ENCODE measurements around the gene TRIML2.
"Not testable (repeated sequence)": the region's sequence is repeated elsewhere in the genome, so short reads cannot be mapped to it uniquely, and the experiment has no call there.

TRIML2 gene

DNA sequence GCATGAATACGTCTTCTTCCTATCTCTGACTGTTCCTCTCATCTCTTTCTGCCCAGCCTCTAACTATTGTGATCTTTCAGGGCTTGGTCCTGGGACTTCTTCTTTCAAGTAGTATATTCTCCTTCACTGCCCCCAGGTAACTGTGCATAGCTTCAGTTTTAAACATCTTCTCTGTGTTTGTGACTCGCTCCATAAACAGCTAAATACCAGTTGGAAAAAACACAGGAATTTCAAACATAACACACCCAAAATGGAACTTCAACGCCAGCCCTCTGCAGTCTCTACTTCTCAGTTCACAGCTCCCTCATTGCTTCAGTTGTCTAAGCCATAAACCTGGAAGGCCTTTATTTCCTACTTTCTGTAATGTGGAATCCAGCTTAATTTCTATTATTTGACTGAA, 16.6 kb downstream of the TRIML2 start:
- no peak for DNase-seq

DNA sequence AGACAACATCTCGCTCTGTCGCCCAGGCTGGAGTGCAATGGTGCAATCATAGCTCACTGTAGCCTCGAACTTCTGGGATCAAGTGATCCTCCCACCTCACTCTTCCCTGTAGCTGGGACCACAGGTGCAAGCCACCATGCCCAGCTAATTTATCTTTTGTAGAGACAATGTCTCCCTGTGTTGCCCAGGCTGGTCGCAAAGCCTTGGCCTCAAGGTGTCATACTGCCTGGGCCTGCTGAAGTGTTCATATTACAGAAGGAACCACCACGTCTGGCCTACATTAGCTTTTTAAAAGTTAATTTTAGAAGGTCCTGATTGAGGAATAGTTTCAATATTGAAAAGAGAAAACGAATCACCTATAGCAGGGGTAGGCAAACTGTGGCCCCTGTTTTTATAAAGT, 22.5 kb downstream of the TRIML2 start:
- no peak for DNase-seq

DNA sequence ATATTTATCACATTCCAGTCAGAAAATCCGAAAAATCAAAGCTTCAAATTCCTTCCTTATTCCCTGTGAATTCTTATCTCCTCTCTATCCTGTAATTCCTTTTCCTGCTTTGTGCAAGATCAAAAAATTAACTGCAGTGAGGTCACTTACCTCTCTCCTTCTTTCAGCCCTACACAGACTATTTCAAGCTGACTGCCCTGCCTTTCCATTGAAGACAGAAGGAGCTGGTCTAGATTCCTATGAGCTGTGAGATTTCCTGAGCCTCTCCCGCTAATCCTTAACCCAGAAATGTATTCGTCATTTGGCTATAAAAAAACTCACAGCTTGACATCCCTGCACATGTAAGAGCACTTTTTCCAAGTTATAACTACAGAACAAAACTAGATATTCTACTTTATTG, 26.6 kb downstream of the TRIML2 start:
- DNase-seq, result no peak

DNA sequence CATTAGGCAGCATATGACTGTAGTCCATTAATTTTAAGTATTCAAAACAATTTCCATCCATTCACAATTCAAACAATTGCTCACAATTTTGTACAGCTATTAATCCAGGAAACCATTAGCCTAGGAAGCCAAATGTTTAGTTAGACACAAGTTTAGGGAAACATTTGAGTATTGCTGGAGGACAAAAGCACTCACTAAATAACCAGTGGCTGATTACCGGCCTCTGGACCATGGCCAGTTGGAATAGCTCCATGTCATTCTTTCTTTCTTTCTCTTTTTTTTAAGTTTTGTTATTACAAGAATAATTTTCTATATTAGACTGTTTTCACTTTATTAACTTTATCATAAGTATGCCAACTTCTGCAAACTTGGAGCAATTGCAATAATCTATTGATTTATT, 31.3 kb downstream of the TRIML2 start:
- DNase-seq, result no peak

DNA sequence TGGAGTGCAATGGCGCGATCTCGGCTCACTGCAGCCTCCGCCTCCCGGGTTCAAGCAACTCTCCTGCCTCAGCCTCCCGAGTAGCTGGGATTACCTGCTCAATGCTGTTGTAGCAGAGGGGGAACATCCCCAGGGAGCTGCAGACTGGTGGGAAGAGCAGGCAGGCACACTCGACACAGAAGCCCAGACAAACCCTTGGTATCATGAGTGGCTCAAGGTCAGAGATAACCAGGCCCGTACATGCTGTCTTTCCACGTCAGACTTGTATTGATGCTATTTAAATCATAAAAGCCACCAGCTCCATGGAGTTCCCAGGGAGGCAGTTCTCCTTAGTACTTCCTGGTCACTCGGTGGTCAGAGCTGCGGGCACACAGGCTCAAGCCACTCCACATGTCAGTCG, 33.2 kb downstream of the TRIML2 start:
- no peak for DNase-seq

DNA sequence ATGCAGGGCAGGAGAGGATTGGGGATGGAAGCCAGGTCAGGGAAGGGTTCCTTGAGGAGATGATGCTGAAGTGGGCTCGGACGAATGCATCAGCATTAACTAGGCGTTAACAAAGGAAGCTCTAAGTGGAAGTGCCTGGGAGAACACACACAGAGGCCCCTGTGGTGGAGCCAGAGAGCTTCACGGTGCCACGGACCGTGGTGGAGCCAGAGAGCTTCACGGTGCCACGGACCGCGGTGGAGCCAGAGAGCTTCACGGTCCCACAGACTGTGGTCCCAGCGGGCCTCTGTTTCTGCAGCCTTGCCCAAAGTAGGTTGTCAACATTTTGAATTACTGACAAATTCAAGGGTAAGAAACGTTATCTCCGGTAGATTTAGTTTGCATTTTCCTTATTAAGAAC, 48.3 kb downstream of the TRIML2 start:
- DNase-seq, result no peak

DNA sequence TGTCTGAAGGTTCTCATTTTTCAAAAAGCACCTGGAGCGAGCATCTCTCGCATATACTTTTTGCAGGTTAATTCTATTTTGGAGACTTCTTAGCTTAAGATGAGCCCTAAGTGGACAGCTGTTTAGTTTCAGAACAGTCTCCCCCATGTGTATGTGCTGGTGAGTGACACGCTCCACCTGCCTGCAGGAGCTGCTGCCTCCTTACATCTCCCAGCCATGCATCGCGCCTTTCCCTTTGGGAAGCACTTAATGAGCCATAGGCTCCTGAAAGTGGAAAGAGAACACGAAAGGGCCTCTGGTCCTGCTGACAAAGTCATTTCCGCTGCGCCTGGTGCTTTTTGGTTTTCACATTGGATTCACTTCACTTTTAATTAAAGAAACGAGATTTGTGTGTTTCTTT, 56.1 kb downstream of the TRIML2 start:
- DNase-seq, result no peak

DNA sequence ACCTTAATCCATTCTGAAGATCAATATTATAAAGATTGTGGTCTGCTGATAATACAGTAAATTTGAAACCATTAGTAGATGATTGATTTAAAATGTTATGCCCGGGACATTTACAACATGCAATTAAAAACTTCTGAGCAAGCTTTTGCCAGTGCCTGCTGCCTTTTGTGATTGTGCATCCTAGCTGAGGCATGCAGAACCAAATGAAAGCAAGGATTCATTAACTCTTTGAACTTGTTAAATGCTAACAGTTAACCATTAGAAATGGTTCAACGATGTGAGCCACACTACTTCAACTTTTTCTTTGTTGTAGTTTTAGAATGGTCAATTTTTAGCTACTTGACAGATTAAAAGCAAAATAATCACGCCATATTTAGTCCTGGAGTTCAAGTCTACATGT, 62.7 kb downstream of the TRIML2 start:
- no peak for DNase-seq

DNA sequence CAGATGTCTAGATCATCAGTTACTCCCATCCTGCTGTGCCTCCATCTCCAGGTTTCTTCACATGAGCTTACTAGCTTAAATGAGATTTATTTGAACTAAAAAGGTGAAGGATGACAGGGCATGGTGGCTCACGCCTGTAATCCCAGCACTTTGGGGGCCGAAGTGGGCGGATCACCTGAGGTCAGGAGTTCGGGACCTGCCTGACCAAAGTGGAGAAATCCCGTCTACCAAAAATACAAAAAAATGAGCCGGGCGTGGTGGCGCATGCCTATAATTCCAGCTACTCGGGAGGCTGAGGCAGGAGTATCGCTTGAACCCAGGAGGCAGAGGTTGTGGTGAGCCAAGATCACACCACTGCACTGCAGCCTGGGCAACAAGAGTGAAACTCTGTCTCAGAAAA, 63.9 kb downstream of the TRIML2 start:
- not testable (repeated sequence) for DNase-seq

DNA sequence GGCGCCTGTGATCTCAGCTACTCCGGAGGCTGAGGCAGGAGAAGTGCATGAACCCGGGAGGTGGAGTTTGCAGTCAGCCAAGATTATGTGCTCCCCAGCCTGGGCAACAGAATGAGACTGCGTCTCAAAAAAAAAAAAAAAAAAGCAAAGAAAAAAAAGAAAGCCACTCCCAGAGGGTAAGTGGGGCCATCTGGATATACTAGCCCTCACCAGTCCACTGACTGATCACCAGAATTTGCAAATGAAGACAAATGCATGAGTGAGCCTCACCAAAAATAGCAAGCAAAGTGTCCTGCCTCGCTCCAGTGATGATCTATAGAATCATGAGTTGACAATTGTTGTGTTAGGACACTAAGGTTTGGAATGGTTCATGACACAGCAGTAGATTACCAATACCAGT, 66.2 kb downstream of the TRIML2 start:
- DNase-seq, result no peak

DNA sequence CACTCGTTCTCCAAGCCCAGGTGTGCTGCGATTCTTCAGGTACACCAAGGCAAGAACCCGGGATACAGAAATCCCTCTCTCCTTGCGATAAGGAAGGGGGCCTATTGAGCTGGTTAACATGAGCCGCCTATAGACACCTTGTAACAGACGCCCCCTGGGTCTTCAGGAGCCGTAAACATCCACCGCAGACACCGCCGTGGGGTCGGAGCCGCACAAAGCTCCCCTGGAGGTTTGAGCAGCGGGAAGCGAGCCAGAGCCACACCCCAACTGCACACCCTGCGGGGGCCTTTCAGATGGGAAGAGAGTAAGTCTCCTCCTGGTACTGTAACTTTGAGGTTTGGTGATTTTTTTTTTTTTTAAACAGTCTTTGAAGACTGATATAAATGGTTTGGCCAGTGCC, 67.2 kb downstream of the TRIML2 start:
- DNase-seq, result no peak

DNA sequence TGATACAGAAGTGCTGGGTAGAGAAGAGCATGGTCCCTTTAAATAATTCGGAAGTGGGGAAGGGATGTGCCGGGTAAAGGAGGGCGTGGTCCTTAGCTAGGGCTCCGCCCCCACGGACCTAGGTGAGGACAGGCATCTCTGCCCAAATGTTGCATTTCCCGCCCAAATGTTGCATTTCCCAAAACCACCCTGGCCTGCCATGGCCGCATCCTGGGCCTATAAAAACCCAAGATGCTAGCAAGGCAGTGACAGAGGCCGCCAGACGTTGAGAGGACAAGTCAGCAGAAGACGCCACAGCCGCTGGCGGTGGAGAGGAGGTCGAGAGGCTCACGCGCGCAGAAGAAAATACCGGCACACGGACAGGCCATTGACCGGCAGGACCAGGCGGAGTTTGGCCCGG, 67.7 kb downstream of the TRIML2 start:
- no peak for DNase-seq

Measured in hematopoietic multipotent progenitor cell treated with erythropoietin and hydrocortisone succinate and interleukin-3 and kit ligand, for 8 days (in vitro differentiated cells).